Measurements from ENCODE around the gene PALM2AKAP2. TPM values are rescaled to one million over a fixed set of nuclear protein-coding genes. Genes with fewer than 3 reads are reported as not detected.
A peak's percentile ranks its signal among the peaks of the same experiment; 100 is the strongest.

PALM2AKAP2 gene
- total RNA-seq, 4 donors from 2014 or later: 0.15 to 1.4 (median 1.0) TPM

DNA sequence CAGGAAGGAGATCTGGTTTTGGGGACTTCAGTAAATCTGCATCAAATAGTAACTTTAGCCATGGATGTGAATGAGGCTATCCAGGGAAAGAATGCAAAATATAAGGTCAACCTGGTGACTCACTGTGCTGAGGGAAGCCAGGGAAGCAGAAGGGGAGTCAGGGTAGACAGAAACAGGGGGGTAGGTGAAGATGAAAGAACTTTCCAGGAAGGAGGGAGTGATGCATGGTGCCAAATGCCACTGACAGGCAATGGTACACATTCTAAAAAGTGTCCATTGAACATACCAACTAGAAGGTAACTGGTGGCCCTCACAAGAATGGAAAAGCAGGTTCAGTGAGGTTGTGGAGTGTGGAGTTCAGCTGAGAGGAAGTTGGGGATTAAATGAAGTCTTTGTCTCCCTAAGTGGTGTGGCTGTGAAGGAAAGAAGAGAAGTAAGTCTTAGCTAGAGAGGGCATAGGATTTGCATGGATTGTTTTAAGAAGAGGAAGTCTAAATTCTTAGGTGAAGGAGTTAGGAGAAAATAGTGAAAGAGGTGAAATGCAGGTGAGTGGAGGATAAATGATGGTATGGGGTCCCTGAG, 35.5 kb downstream of the PALM2AKAP2 start:
- H3K4me1 ChIP-seq: peaks cover 7 to 13% of the 10 kb centered on the region in 2 donors
- no peaks in the 10 kb centered on the region for H3K36me3 ChIP-seq
- TF ChIP-seq, protein P1, sequence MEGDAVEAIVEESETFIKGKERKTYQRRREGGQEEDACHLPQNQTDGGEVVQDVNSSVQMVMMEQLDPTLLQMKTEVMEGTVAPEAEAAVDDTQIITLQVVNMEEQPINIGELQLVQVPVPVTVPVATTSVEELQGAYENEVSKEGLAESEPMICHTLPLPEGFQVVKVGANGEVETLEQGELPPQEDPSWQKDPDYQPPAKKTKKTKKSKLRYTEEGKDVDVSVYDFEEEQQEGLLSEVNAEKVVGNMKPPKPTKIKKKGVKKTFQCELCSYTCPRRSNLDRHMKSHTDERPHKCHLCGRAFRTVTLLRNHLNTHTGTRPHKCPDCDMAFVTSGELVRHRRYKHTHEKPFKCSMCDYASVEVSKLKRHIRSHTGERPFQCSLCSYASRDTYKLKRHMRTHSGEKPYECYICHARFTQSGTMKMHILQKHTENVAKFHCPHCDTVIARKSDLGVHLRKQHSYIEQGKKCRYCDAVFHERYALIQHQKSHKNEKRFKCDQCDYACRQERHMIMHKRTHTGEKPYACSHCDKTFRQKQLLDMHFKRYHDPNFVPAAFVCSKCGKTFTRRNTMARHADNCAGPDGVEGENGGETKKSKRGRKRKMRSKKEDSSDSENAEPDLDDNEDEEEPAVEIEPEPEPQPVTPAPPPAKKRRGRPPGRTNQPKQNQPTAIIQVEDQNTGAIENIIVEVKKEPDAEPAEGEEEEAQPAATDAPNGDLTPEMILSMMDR (IDR thresholded peaks at IDR 0.05 in 4 of 5, conservative IDR thresholded peaks at IDR 0.05 in 1 of 5): no peak
- TF ChIP-seq POLR2A (IDR thresholded peaks at IDR 0.05): no peak
- DNase-seq (no peak), ATAC-seq (no peak)
- peak overlapping the region in 1 of 4 donors; percentile 33 for H3K27ac ChIP-seq
- H3K27me3 ChIP-seq: no peaks in the 10 kb centered on the region
- H3K9me3 ChIP-seq: no peaks in the 10 kb centered on the region
- in situ Hi-C loops (cut with MboI; ENCODE audit: low sequenced_read_pairs in 4 of 4) (loop anchor here (10.0 to 25.0 kb wide), 2 partner anchors 228 to 241 kb away; no protein-coding TSS in a partner anchor), intact Hi-C loops (cut with DNase I; ENCODE audit: low total_unique reads) (no loop called here)
- no peak overlapping the region for H3K4me3 ChIP-seq

- TF ChIP-seq, protein P1 (IDR thresholded peaks at IDR 0.05 in 4 of 5, conservative IDR thresholded peaks at IDR 0.05 in 1 of 5): no peak
- no peak for TF ChIP-seq POLR2A (IDR thresholded peaks at IDR 0.05)
- in situ Hi-C loops (cut with MboI; ENCODE audit: low sequenced_read_pairs in 4 of 4) (loop anchor here (10.0 to 25.0 kb wide), 2 partner anchors 229 to 242 kb away; no protein-coding TSS in a partner anchor), intact Hi-C loops (cut with DNase I; ENCODE audit: low total_unique reads) (no loop called here)
- Histone ChIP-seq H3K4me1 (peaks cover 7 to 13% of the 10 kb centered on the region in 2 donors), H3K9me3 (no peaks in the 10 kb centered on the region), H3K27ac (peak overlapping the region; percentile 28 to 56 (median 32)), H3K4me3 (no peak overlapping the region), H3K36me3 (no peaks in the 10 kb centered on the region), H3K27me3 (no peaks in the 10 kb centered on the region)
- DNase-seq (peak; percentile 22 to 39), ATAC-seq (peak; percentile 67 to 71)
Measured at GRCh38 chr9:109816490-109816889, 36.5 kb downstream of the PALM2AKAP2 start.

GRCh38 chr9:109817146-109817845, 37.3 kb downstream of the PALM2AKAP2 start:
- peak overlapping the region; percentile 1 to 56 (median 28) for H3K27ac ChIP-seq
- in situ Hi-C loops (cut with MboI; ENCODE audit: low sequenced_read_pairs in 4 of 4): loop anchor here (10.0 to 25.0 kb wide), 2 partner anchors 230 to 242 kb away; no protein-coding TSS in a partner anchor
- ATAC-seq (no peak), DNase-seq (no peak)
- H3K27me3 ChIP-seq: no peaks in the 10 kb centered on the region
- H3K36me3 ChIP-seq: no peaks in the 10 kb centered on the region
- no peak for TF ChIP-seq POLR2A (IDR thresholded peaks at IDR 0.05)
- TF ChIP-seq, protein P1 (IDR thresholded peaks at IDR 0.05 in 4 of 5, conservative IDR thresholded peaks at IDR 0.05 in 1 of 5): no peak
- H3K9me3 ChIP-seq: no peaks in the 10 kb centered on the region
- H3K4me1 ChIP-seq: peaks cover 7 to 13% of the 10 kb centered on the region in 2 donors
- no peak overlapping the region for H3K4me3 ChIP-seq
- intact Hi-C loops (cut with DNase I; ENCODE audit: low total_unique reads): no loop called here

DNA sequence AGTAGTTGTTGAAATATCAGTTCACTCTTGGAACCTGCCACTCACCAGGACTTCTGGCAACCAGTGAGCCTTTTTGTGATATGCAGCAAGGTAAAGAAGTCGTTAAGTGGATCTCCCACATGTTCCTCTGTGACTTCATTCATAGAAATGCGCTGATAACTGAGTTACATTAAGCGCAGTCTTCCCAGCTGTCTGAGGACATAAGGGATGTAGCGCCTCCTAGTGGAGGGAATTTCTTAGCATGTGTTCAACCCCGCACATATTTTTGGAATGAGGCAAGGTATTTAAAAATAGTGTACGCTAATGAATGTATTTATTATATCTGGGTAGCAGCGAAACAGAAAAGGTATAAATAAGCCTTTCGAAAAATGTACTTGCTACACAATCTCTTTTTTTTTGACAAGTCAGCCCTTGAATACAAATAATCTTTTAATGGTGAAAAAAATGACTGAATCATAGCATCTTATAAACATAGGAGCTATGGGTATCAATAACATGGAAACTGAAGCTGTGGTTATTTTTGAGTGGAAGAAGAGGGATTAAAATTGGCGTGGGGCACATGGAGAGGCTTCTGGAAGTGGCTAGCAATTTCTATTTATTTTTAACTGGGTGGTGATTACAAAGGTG, 38.0 kb downstream of the PALM2AKAP2 start:
- in situ Hi-C loops (cut with MboI; ENCODE audit: low sequenced_read_pairs in 4 of 4) (loop anchor here (10.0 to 25.0 kb wide), 2 partner anchors 231 to 243 kb away; no protein-coding TSS in a partner anchor), intact Hi-C loops (cut with DNase I; ENCODE audit: low total_unique reads) (loop anchor here (1.0 kb wide), 1 partner anchor 243 kb away; no protein-coding TSS in a partner anchor)
- H3K9me3 ChIP-seq: no peaks in the 10 kb centered on the region
- TF ChIP-seq, protein P1 (IDR thresholded peaks at IDR 0.05 in 4 of 5, conservative IDR thresholded peaks at IDR 0.05 in 1 of 5): peak; percentile 63 to 85 (median 73)
- no peak for TF ChIP-seq POLR2A (IDR thresholded peaks at IDR 0.05)
- peak; percentile 74 to 86 for ATAC-seq
- DNase-seq: peak; percentile 30 to 57
- peak overlapping the region in 1 of 4 donors; percentile 1 for H3K27ac ChIP-seq
- no peak overlapping the region for H3K4me3 ChIP-seq
- H3K4me1 ChIP-seq: peaks cover 7 to 10% of the 10 kb centered on the region in 2 donors
- no peaks in the 10 kb centered on the region for H3K36me3 ChIP-seq
- no peaks in the 10 kb centered on the region for H3K27me3 ChIP-seq

Data from gastrocnemius medialis (tissue), 4 donors.